H1 (cell line): ENCODE data around the gene SLC15A2. TPM values are rescaled to one million over a fixed set of nuclear protein-coding genes. Genes with fewer than 3 reads are reported as not detected.

ENCODE experiments used
- CTCF ChIA-PET: fragments of 300-600 bp; sonication (Branson Sonifier 250); formaldehyde crosslinking; loops from one replicate; lab custom pipeline; 2021; ENCODE audit not compliant: partially characterized antibody; lab: Charles Lee
- POLR2A ChIA-PET: fragments of 300-600 bp; sonication (Branson Sonifier 250); formaldehyde crosslinking; loops from one replicate; lab custom pipeline; 2021; ENCODE audit warnings: inconsistent platforms; ENCODE audit not compliant: partially characterized antibody; lab: Charles Lee
- DNase-seq, 2 experiments: peaks; one replicate each; pipeline versions ENCODE4 v3.0.0 to v3.0.0-alpha.2; 2010 to 2022; ENCODE audit warnings: low spot score in 2 of 2, low read depth in 1 of 2, mixed read lengths in 1 of 2
- FAIRE-seq: peaks from 2 replicates; lab custom pipeline; 2011; peaks lifted over from hg19 to GRCh38; lab: Jason Lieb, UNC
- H2AFZ ChIP-seq: 2 replicates; pipeline ENCODE4 v1.8.1; 2012; ENCODE audit warnings: low read length, inconsistent platforms
- H2AK5ac ChIP-seq: 2 replicates; pipeline ENCODE4 v1.6.1; 2013; ENCODE audit warnings: low read depth, low read length
- H2BK120ac ChIP-seq: replicated peaks from 2 replicates; pipeline ENCODE3; 2013; ENCODE audit warnings: low read depth, low read length, inconsistent platforms
- H2BK12ac ChIP-seq: 2 replicates; pipeline ENCODE4 v1.6.1; 2013; ENCODE audit warnings: low read depth, low read length
- H2BK15ac ChIP-seq: 2 replicates; pipeline ENCODE4 v1.6.1; 2013; ENCODE audit warnings: low read length
- H2BK20ac ChIP-seq: 2 replicates; pipeline ENCODE4 v1.6.1; 2013; ENCODE audit warnings: low read length
- H2BK5ac ChIP-seq: 2 replicates; pipeline ENCODE4 v1.6.1; 2013; ENCODE audit warnings: low read depth, low read length
- H3K14ac ChIP-seq: 2 replicates; pipeline ENCODE4 v1.6.1; 2013; ENCODE audit warnings: inconsistent platforms; ENCODE audit not compliant: insufficient read length
- H3K18ac ChIP-seq: 2 replicates; pipeline ENCODE4 v1.6.1; 2013; ENCODE audit warnings: low read length; ENCODE audit errors: extremely low read depth
- H3K23ac ChIP-seq: 2 replicates; pipeline ENCODE4 v1.6.1; 2013; ENCODE audit warnings: inconsistent platforms; ENCODE audit not compliant: insufficient read length
- H3K23me2 ChIP-seq: 2 replicates; pipeline ENCODE4 v1.6.1; 2013; ENCODE audit warnings: low read depth, low read length
- H3K27ac ChIP-seq: 2 replicates; pipeline ENCODE4 v1.6.1; 2011; ENCODE audit warnings: low read depth, low read length, inconsistent platforms
- H3K27me3 ChIP-seq, 4 experiments: replicated peaks in 1 of 4; 1 replicate in 1 of 4; 2 replicates in 3 of 4; pipeline versions ENCODE4 v1.6.1 to v1.8.1; 2011 to 2013; ENCODE audit warnings: low read length in 3 of 4, mild to moderate bottlenecking in 3 of 4, inconsistent platforms in 2 of 4, mixed read lengths in 2 of 4, moderate library complexity in 1 of 4; ENCODE audit not compliant: control insufficient read depth in 3 of 4, insufficient read depth in 3 of 4; ENCODE audit errors: extremely low read depth in 1 of 4
- H3K36me3 ChIP-seq, 4 experiments: 2 replicates each; pipeline versions ENCODE4 v1.6.1 to v1.8.1; 2011 to 2013; ENCODE audit warnings: mild to moderate bottlenecking in 4 of 4, low read length in 3 of 4, moderate library complexity in 2 of 4, control low read depth in 1 of 4, inconsistent platforms in 1 of 4; ENCODE audit not compliant: insufficient read depth in 4 of 4, control insufficient read depth in 2 of 4
- H3K4ac ChIP-seq: replicated peaks from 2 replicates; pipeline ENCODE3; 2013; ENCODE audit warnings: low read length, low read depth, mixed read lengths, inconsistent platforms; ENCODE audit not compliant: insufficient read length
- H3K4me1 ChIP-seq, 4 experiments: replicated peaks in 1 of 4; 1 replicate in 1 of 4; 2 replicates in 3 of 4; pipeline versions ENCODE4 v1.6.1 to v1.8.1; 2011 to 2013; ENCODE audit warnings: low read length in 3 of 4, inconsistent platforms in 2 of 4, mixed read lengths in 1 of 4; ENCODE audit not compliant: insufficient read depth in 4 of 4, control insufficient read depth in 3 of 4
- H3K4me2 ChIP-seq, 2 experiments: 2 replicates each; pipeline versions ENCODE4 v1.6.1 to v1.8.1; 2011 to 2013; ENCODE audit warnings: low read depth in 2 of 2, low read length in 2 of 2, control low read depth in 1 of 2, inconsistent platforms in 1 of 2, mild to moderate bottlenecking in 1 of 2; ENCODE audit not compliant: insufficient read depth in 1 of 2
- H3K4me3 ChIP-seq, 4 experiments: fragments of 200-600, 300-600 bp in 1 of 4; sonication (generic), shearing (Covaris generic), sonication (Bioruptor Twin) in 1 of 4; 2 replicates each; pipeline versions ENCODE4 v1.5.1 to v1.8.1; 2011 to 2016; ENCODE audit warnings: low read length in 4 of 4, low read depth in 3 of 4, control low read depth in 2 of 4, inconsistent platforms in 2 of 4, mild to moderate bottlenecking in 2 of 4, mixed read lengths in 1 of 4, moderate library complexity in 1 of 4; ENCODE audit not compliant: insufficient read depth in 2 of 4; ENCODE audit errors: extremely low read depth in 1 of 4
- H3K56ac ChIP-seq: replicated peaks from 2 replicates; pipeline ENCODE3; 2013; ENCODE audit warnings: low read depth, mild to moderate bottlenecking, mixed read lengths, low read length, inconsistent platforms; ENCODE audit not compliant: insufficient read length
- H3K79me1 ChIP-seq: 2 replicates; pipeline ENCODE4 v1.6.1; 2013; ENCODE audit warnings: low read depth, low read length, control low read depth
- H3K79me2 ChIP-seq, 2 experiments: 2 replicates each; pipeline versions ENCODE4 v1.6.1 to v1.8.1; 2012 to 2013; ENCODE audit warnings: low read length in 2 of 2, mild to moderate bottlenecking in 2 of 2, inconsistent platforms in 1 of 2; ENCODE audit not compliant: insufficient read depth in 2 of 2, control insufficient read depth in 1 of 2
- H3K9ac ChIP-seq, 4 experiments: replicated peaks in 1 of 4; 1 replicate in 1 of 4; 2 replicates in 3 of 4; pipeline versions ENCODE4 v1.6.1 to v1.8.1; 2011 to 2013; ENCODE audit warnings: low read depth in 3 of 4, low read length in 3 of 4, control low read depth in 2 of 4, mild to moderate bottlenecking in 2 of 4, moderate library complexity in 2 of 4, inconsistent platforms in 1 of 4; ENCODE audit errors: extremely low read depth in 1 of 4
- H3K9me3 ChIP-seq, 2 experiments: 2 replicates each; pipeline versions ENCODE4 v1.6.1 to v1.8.1; 2012 to 2013; ENCODE audit warnings: mild to moderate bottlenecking in 2 of 2, moderate library complexity in 2 of 2, control low read depth in 1 of 2, inconsistent platforms in 1 of 2, low read depth in 1 of 2, low read length in 1 of 2, mixed read lengths in 1 of 2; ENCODE audit not compliant: insufficient read depth in 2 of 2
- H4K20me1 ChIP-seq, 2 experiments: replicated peaks in 1 of 2; 2 replicates each; pipeline versions ENCODE3 to v1.8.1; 2011 to 2013; ENCODE audit warnings: inconsistent platforms in 2 of 2, low read length in 2 of 2, mild to moderate bottlenecking in 1 of 2; ENCODE audit not compliant: insufficient read depth in 2 of 2, control insufficient read depth in 1 of 2
- H4K5ac ChIP-seq: 2 replicates; pipeline ENCODE4 v1.6.1; 2013; ENCODE audit warnings: low read length, low read depth, mixed read lengths, inconsistent platforms; ENCODE audit not compliant: insufficient read length
- H4K8ac ChIP-seq: 2 replicates; pipeline ENCODE4 v1.8.0; 2013; ENCODE audit warnings: mild to moderate bottlenecking, moderate library complexity, low read length, inconsistent platforms; ENCODE audit not compliant: insufficient read depth; ENCODE audit errors: extremely low read depth
- H4K91ac ChIP-seq: replicated peaks from 2 replicates; pipeline ENCODE3; 2013; ENCODE audit warnings: low read length, mixed read lengths, inconsistent platforms; ENCODE audit not compliant: insufficient read length
- GABPA ChIP-seq: IDR thresholded peaks from 2 replicates; pipeline ENCODE4 v1.6.1; 2011; ENCODE audit warnings: mild to moderate bottlenecking, low read length, moderate library complexity, borderline replicate concordance; ENCODE audit not compliant: insufficient read depth
- SIRT6 ChIP-seq: IDR thresholded peaks from one replicate; pipeline ENCODE4 v1.7.1; 2012; ENCODE audit warnings: low read length, inconsistent platforms
- WGBS, 2 experiments: shearing (Covaris generic) in 1 of 2; methylation state at CpG; one replicate each; pipeline versions ENCODE4 v1.1.6 to v1.1.7; 2013 to 2015; ENCODE audit warnings: low lambda C conversion rate in 2 of 2, mixed read lengths in 2 of 2, inconsistent platforms in 1 of 2, low coverage in 1 of 2, missing lambda C conversion rate in 1 of 2; ENCODE audit not compliant: insufficient replicate concordance in 2 of 2, insufficient coverage in 1 of 2, insufficient read length in 1 of 2; ENCODE audit errors: extremely low coverage in 1 of 2, missing lambda C conversion rate in 1 of 2; 5-methylcytosine and 5-hydroxymethylcytosine counted together
- polyA plus RNA-seq, 7 experiments: library from polyadenylated mRNA; depleted of rRNA in 3 of 7; stranded (reverse) in 5 of 7; unstranded in 2 of 7; fragments of >200 nt in 5 of 7; fragments of 200-250 nt in 2 of 7; gene quantifications; 1 replicate in 5 of 7; 2 replicates in 1 of 7; 4 replicates in 1 of 7; pipeline versions ENCODE4 v1.2.1 to v1.2.3, GENCODE V29; 2011 to 2013; ENCODE audit warnings: missing spikeins in 2 of 7, mixed read lengths in 2 of 7
- total RNA-seq: library from RNA; stranded (reverse); fragmentation: NEBNext Ultra II Directional; extraction: Animal tissue kit (Norgen Biotek cat#: 25700); gene quantifications from 2 replicates; pipeline ENCODE4 v1.2.1, GENCODE V29; 2021

SLC15A2 gene
- total and polyA plus RNA-seq, 2 of the 8 experiments (the other 6 are each of a cell fraction or from before 2014, with no cell fraction given): 2.0 to 3.6 TPM

- no peak overlapping the region for H4K8ac ChIP-seq
- no peaks in the 10 kb centered on the region for H3K4me1 ChIP-seq
- no peak overlapping the region for H2BK120ac ChIP-seq
- H3K27ac ChIP-seq: no peak overlapping the region
- no peaks in the 10 kb centered on the region for H3K79me1 ChIP-seq
- no peak overlapping the region for H3K4me3 ChIP-seq
- DNase-seq: no peak
- H3K79me2 ChIP-seq: no peaks in the 10 kb centered on the region
- H2AFZ ChIP-seq: no peak overlapping the region
- no peak for FAIRE-seq
- WGBS, 2 experiments: 85% methylated on average over 2 of the region's 2 CpGs; no CpG with 5 or more reads in 1 of the 2 experiments
- no peak overlapping the region for H3K14ac ChIP-seq
- H2BK12ac ChIP-seq: no peak overlapping the region
- CTCF ChIA-PET: interaction anchor here (1.0 kb wide), 1 partner anchor 29 kb away, joined by 3 read pairs; no protein-coding TSS in a partner anchor
- H2BK5ac ChIP-seq: no peak overlapping the region
- no peak overlapping the region for H4K5ac ChIP-seq
- no peak overlapping the region for H3K4ac ChIP-seq
- H2AK5ac ChIP-seq: no peak overlapping the region
- no peak overlapping the region for H4K91ac ChIP-seq
- H3K4me2 ChIP-seq: no peak overlapping the region
- no peaks in the 10 kb centered on the region for H4K20me1 ChIP-seq
- H3K36me3 ChIP-seq: 0 out of 8 replicates have a peak, but pooled peaks cover 0 to 2% (median 0%) of the 10 kb centered on the region in 4 experiments
- no peak overlapping the region for H2BK15ac ChIP-seq
- H3K23me2 ChIP-seq: no peaks in the 10 kb centered on the region
- H3K56ac ChIP-seq: no peak overlapping the region
- no peak overlapping the region for H3K18ac ChIP-seq
- H3K9me3 ChIP-seq: peaks cover under 1 to 2% of the 10 kb centered on the region in 2 experiments; a peak in 2 of 4 replicates
- TF ChIP-seq SIRT6: no peak
- no peak for TF ChIP-seq GABPA
- H3K23ac ChIP-seq: no peak overlapping the region
- POLR2A ChIA-PET: no interaction called here
- no peak overlapping the region for H3K9ac ChIP-seq
- no peaks in the 10 kb centered on the region for H3K27me3 ChIP-seq
- no peak overlapping the region for H2BK20ac ChIP-seq
Observed at GRCh38 chr3:121913305-121913990, 19.2 kb downstream of the SLC15A2 start.
